WTC11 (cell line): ENCODE data around the gene B3GAT2.

Experiments
- CREM ChIP-seq: sonication (generic); formaldehyde crosslinking; IDR thresholded peaks from 2 replicates; pipeline ENCODE4 v1.8.1; 2022; ENCODE audit warnings: mild to moderate bottlenecking, missing genetic modification reagents, moderate library complexity
- IRF1 ChIP-seq: sonication (generic); formaldehyde crosslinking; IDR thresholded peaks from 2 replicates; pipeline ENCODE4 v1.8.0; 2023; ENCODE audit warnings: missing genetic modification reagents
- NFYB ChIP-seq: sonication (generic); formaldehyde crosslinking; conservative IDR thresholded peaks from 2 replicates; pipeline ENCODE4 v1.8.0; 2022; ENCODE audit warnings: low read depth, missing genetic modification reagents
- NR1H2 ChIP-seq: sonication (generic); formaldehyde crosslinking; IDR thresholded peaks from 2 replicates; pipeline ENCODE4 v1.9.0; 2021; ENCODE audit warnings: mild to moderate bottlenecking, moderate library complexity, missing genetic modification reagents
- SMAD4 ChIP-seq: sonication (generic); formaldehyde crosslinking; IDR thresholded peaks from 2 replicates; pipeline ENCODE4 v1.8.0; 2022; ENCODE audit warnings: mild to moderate bottlenecking, missing genetic modification reagents
- TF ChIP-seq, protein P1 (sequence below): fragments of 200-600 bp; IDR thresholded peaks from 2 replicates; pipeline ENCODE4 v1.8.0; 2022; ENCODE audit warnings: antibody characterized with exemption
- TF ChIP-seq, protein P2 (sequence below): sonication (generic); formaldehyde crosslinking; IDR thresholded peaks from 2 replicates; pipeline ENCODE4 v1.8.0; 2022; ENCODE audit warnings: mild to moderate bottlenecking, missing genetic modification reagents

DNA sequence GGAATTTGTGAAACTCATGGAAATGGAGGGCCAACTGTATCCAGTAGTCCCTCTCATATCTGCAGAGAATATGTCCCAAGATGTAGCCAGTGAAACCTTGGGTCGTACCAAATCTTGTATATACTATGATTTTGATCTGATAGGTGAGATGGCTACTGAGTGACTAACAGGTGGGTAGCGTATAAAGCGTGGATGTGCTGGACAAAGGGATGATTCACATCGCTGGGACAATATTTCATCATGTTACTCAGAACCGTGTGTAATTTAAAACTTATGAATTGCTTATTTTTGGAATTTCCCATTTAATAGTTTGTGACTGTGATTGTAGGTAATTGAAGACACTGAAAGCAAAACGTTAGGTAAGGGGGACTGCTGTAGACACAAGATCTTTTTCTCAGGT is 145.1 kb downstream of the B3GAT2 start:
- TF ChIP-seq, protein P1, sequence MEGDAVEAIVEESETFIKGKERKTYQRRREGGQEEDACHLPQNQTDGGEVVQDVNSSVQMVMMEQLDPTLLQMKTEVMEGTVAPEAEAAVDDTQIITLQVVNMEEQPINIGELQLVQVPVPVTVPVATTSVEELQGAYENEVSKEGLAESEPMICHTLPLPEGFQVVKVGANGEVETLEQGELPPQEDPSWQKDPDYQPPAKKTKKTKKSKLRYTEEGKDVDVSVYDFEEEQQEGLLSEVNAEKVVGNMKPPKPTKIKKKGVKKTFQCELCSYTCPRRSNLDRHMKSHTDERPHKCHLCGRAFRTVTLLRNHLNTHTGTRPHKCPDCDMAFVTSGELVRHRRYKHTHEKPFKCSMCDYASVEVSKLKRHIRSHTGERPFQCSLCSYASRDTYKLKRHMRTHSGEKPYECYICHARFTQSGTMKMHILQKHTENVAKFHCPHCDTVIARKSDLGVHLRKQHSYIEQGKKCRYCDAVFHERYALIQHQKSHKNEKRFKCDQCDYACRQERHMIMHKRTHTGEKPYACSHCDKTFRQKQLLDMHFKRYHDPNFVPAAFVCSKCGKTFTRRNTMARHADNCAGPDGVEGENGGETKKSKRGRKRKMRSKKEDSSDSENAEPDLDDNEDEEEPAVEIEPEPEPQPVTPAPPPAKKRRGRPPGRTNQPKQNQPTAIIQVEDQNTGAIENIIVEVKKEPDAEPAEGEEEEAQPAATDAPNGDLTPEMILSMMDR = no peak
- TF ChIP-seq NR1H2 (CRISPR knock-in tag) = no peak
- TF ChIP-seq SMAD4 (CRISPR knock-in tag) = no peak
- TF ChIP-seq IRF1 = no peak
- TF ChIP-seq CREM = no peak
- TF ChIP-seq, protein P2, sequence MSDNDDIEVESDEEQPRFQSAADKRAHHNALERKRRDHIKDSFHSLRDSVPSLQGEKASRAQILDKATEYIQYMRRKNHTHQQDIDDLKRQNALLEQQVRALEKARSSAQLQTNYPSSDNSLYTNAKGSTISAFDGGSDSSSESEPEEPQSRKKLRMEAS (CRISPR knock-in tag) = no peak
- TF ChIP-seq NFYB (CRISPR knock-in tag) = no peak
